Measurements from ENCODE around the gene ANKRD55. TPM values are rescaled to one million over a fixed set of nuclear protein-coding genes. Genes with fewer than 3 reads are reported as not detected.
"Not testable (repeated sequence)": the region's sequence is repeated elsewhere in the genome, so short reads cannot be mapped to it uniquely, and the experiment has no call there.

ANKRD55 gene
- total RNA-seq, 4 donors from 2014 or later, result 0.66 TPM; not detected in 3

GRCh38 chr5:56160723-56161438 lies 72.2 kb downstream of the ANKRD55 start:
- no peak overlapping the region for H3K4me3 ChIP-seq
- intact Hi-C loops (cut with DNase I), result no loop called here

GRCh38 chr5:56159521-56159947 lies 73.6 kb downstream of the ANKRD55 start:
- H3K36me3 ChIP-seq, result no peaks in the 10 kb centered on the region
- H3K4me1 ChIP-seq, result peaks cover 6 to 27% (median 9%) of the 10 kb centered on the region in 4 donors
- WGBS, result 54% methylated on average over 7 of the region's 7 CpGs
- no peak overlapping the region for H3K4me3 ChIP-seq
- H3K9me3 ChIP-seq, result no peaks in the 10 kb centered on the region
- intact Hi-C loops (cut with DNase I), result no loop called here
- H3K27me3 ChIP-seq, result peaks cover 0 to 4% (median 0%) of the 10 kb centered on the region in 4 donors
- peak; percentile 70 for DNase-seq (ENCODE audit: extremely low spot score)
- peak overlapping the region in 1 of 4 donors; percentile 22 for H3K27ac ChIP-seq (replicated peaks in 1 of 4)
- TF ChIP-seq POLR2A (IDR thresholded peaks at IDR 0.05; ENCODE audit: low read depth), result no peak
- TF ChIP-seq EP300 (IDR thresholded peaks at IDR 0.05), result no peak
- no peak for TF ChIP-seq CTCF (IDR thresholded peaks at IDR 0.05)
- no peak for TF ChIP-seq POLR2AphosphoS5 (IDR thresholded peaks at IDR 0.05)

More at GRCh38 chr5:56160723-56161438, 72.2 kb downstream of the ANKRD55 start:
- no peaks in the 10 kb centered on the region for H3K36me3 ChIP-seq
- 88% methylated on average over 4 of the region's 4 CpGs for WGBS
- H3K27ac ChIP-seq (replicated peaks in 1 of 4), result no peak overlapping the region
- TF ChIP-seq POLR2AphosphoS5 (IDR thresholded peaks at IDR 0.05) (no peak), POLR2A (IDR thresholded peaks at IDR 0.05; ENCODE audit: low read depth) (no peak), EP300 (IDR thresholded peaks at IDR 0.05) (no peak), CTCF (IDR thresholded peaks at IDR 0.05) (no peak)
- no peaks in the 10 kb centered on the region for H3K9me3 ChIP-seq
- peaks cover 0 to 4% (median 0%) of the 10 kb centered on the region in 4 donors for H3K27me3 ChIP-seq
- DNase-seq (ENCODE audit: extremely low spot score), result no peak
- H3K4me1 ChIP-seq, result peaks cover 5 to 13% (median 7%) of the 10 kb centered on the region in 4 donors

- intact Hi-C loops (cut with DNase I), result no loop called here
- no peak overlapping the region for H3K4me3 ChIP-seq
- TF ChIP-seq EP300 (IDR thresholded peaks at IDR 0.05), result no peak
- TF ChIP-seq POLR2A (IDR thresholded peaks at IDR 0.05; ENCODE audit: low read depth), result no peak
- no peak for TF ChIP-seq POLR2AphosphoS5 (IDR thresholded peaks at IDR 0.05)
- TF ChIP-seq CTCF (IDR thresholded peaks at IDR 0.05), result no peak
- no peak overlapping the region for H3K27ac ChIP-seq (replicated peaks in 1 of 4)
- no peaks in the 10 kb centered on the region for H3K36me3 ChIP-seq
- DNase-seq (ENCODE audit: extremely low spot score), result no peak
- H3K27me3 ChIP-seq, result peaks cover 0 to under 1% (median 0%) of the 10 kb centered on the region in 4 donors
- H3K4me1 ChIP-seq, result peaks cover 0 to 23% (median 4%) of the 10 kb centered on the region in 4 donors
- 80% methylated on average over 4 of the region's 4 CpGs for whole genome bisulfite sequencing
- H3K9me3 ChIP-seq, result no peaks in the 10 kb centered on the region
Observed at GRCh38 chr5:56158331-56158960, 74.7 kb downstream of the ANKRD55 start.

- H3K27me3 ChIP-seq; H3K27ac ChIP-seq (replicated peaks in 1 of 4); H3K36me3 ChIP-seq; H3K4me3 ChIP-seq; intact Hi-C loops (cut with DNase I); DNase-seq (ENCODE audit: extremely low spot score); H3K9me3 ChIP-seq: not testable (repeated sequence)
- peaks cover 0 to 29% (median 6%) of the 10 kb centered on the region in 4 donors for H3K4me1 ChIP-seq
- 77% methylated on average over 5 of the region's 5 CpGs for WGBS
Observed at GRCh38 chr5:56157191-56157621, 75.9 kb downstream of the ANKRD55 start.

GRCh38 chr5:56156585-56157190 lies 76.4 kb downstream of the ANKRD55 start:
- H3K4me3 ChIP-seq; H3K27me3 ChIP-seq; intact Hi-C loops (cut with DNase I); H3K9me3 ChIP-seq; DNase-seq (ENCODE audit: extremely low spot score); H3K36me3 ChIP-seq; H3K27ac ChIP-seq (replicated peaks in 1 of 4): not testable (repeated sequence)
- 72% methylated on average over 6 of the region's 6 CpGs for WGBS
- peaks cover 0 to 30% (median 6%) of the 10 kb centered on the region in 4 donors for H3K4me1 ChIP-seq
